Fibroblast of villous mesenchyme (primary cell): ENCODE data around the gene DNAJB6. TPM values are rescaled to one million over a fixed set of nuclear protein-coding genes. Genes with fewer than 3 reads are reported as not detected.
"Not testable (repeated sequence)": the region's sequence is repeated elsewhere in the genome, so short reads cannot be mapped to it uniquely, and the experiment has no call there.

Source experiments
- DNase-seq: peaks from one replicate; pipeline ENCODE4 v3.0.0-alpha.2; 2010; ENCODE audit warnings: low read depth
- H3K4me3 ChIP-seq: 2 replicates; pipeline ENCODE4 v1.5.1; 2011; ENCODE audit warnings: low read depth, mild to moderate bottlenecking, low read length
- total RNA-seq: library from RNA; depleted of rRNA; stranded (reverse); fragments of >200 nt; gene quantifications from 2 replicates; pipeline ENCODE4 v1.2.3, GENCODE V29; 2012
- TF ChIP-seq, protein P1 (sequence below): IDR thresholded peaks from 2 replicates; pipeline ENCODE4 v1.5.1; 2012; ENCODE audit warnings: low read depth, mild to moderate bottlenecking, low read length; ENCODE audit not compliant: insufficient read depth

Gene DNAJB6
- total RNA-seq, 1 donor, result 123 TPM

DNA sequence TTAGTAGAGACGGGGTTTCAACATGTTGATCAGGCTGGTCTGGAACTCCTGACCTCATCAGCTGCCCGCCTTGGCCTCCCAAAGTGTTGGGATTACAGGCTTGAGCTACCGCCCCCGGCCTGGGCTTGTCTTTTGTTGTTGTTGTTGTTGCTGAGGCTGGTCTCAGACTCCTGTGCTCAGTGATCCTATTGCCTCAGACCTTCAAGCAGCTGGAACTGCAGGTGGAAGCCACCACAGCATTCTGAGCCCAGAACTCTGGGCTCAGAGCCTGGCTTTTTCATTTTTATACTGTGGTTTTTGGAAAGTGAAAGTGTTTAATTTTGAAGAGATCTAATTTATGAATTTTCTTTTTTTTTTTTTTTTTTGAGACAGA is 16.2 kb upstream of the DNAJB6 start:
- H3K4me3 ChIP-seq, result no peak overlapping the region
- TF ChIP-seq, protein P1, sequence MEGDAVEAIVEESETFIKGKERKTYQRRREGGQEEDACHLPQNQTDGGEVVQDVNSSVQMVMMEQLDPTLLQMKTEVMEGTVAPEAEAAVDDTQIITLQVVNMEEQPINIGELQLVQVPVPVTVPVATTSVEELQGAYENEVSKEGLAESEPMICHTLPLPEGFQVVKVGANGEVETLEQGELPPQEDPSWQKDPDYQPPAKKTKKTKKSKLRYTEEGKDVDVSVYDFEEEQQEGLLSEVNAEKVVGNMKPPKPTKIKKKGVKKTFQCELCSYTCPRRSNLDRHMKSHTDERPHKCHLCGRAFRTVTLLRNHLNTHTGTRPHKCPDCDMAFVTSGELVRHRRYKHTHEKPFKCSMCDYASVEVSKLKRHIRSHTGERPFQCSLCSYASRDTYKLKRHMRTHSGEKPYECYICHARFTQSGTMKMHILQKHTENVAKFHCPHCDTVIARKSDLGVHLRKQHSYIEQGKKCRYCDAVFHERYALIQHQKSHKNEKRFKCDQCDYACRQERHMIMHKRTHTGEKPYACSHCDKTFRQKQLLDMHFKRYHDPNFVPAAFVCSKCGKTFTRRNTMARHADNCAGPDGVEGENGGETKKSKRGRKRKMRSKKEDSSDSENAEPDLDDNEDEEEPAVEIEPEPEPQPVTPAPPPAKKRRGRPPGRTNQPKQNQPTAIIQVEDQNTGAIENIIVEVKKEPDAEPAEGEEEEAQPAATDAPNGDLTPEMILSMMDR, result no peak
- DNase-seq, result peak; percentile 50

DNA sequence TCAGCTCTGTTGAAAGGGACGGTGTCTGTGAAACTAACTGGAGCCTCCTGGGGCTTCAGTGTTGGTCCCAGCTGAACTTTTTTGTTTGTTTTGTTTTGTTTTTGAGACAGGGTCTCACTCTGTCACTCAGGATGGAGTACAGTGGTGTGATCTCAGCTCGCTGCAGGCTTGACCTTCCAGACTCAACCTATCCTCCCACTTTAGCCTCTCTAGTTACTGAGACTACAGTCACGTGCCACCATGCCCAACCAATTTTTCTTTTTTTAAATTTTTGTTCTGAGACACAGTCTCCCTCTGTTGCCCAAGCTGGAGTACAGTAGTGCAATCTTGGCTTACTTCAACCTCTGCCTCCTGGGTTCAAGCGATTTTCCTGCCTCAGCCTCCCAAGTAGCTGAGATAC is 13.4 kb upstream of the DNAJB6 start:
- DNase-seq, result no peak
- no peak overlapping the region for H3K4me3 ChIP-seq
- TF ChIP-seq, protein P1, result no peak

- DNase-seq, result no peak
- no peak overlapping the region for H3K4me3 ChIP-seq
- TF ChIP-seq, protein P1, result no peak
These were observed 7.4 kb upstream of the DNAJB6 start for GRCh38 chr7:157329447-157329846.

GRCh38 chr7:157330567-157330966 is 6.2 kb upstream of the DNAJB6 start:
- not testable (repeated sequence) for DNase-seq, H3K4me3 ChIP-seq

DNA sequence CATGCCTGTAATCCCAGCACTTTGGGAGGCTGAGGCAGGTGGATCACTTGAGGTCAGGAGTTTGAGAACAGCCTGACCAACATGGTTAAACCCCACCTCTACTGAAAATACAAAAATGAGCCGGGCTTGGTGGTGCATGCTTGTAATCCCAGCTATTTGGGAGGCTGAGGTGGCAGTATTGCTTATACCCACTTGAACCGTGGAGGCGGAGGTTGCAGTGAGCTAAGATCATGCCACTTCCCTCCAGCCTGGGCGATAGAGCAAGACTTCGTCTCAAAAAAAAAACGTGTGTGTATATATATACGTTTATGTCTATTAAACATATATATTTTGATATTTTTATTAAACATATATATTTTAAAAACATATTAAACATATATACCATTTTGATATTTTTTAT is 5.8 kb upstream of the DNAJB6 start:
- H3K4me3 ChIP-seq, result not testable (repeated sequence)

GRCh38 chr7:157335236-157335635 is 1.6 kb upstream of the DNAJB6 start:
- TF ChIP-seq, protein P1, result no peak
- H3K4me3 ChIP-seq, result no peak overlapping the region
- no peak for DNase-seq

More for the DNA sequence above, 5.8 kb upstream of the DNAJB6 start:
- not testable (repeated sequence) for DNase-seq

GRCh38 chr7:157335991-157336382 is 817 bp upstream of the DNAJB6 start:
- no peak for DNase-seq
- TF ChIP-seq, protein P1, result no peak
- H3K4me3 ChIP-seq, result peak overlapping the region; percentile 89

GRCh38 chr7:157337316-157338149 is 729 bp downstream of the DNAJB6 start:
- H3K4me3 ChIP-seq, result peak overlapping the region; percentile 89
- TF ChIP-seq, protein P1, result no peak
- DNase-seq, result peak; percentile 72
